T-helper 1 cell treated with Interleukin-12 subunit alpha and Interleukin-12 subunit beta and Interleukin-4 antibody, amounts not matched to agents 30 μg/mL and 1 μg/mL, for 36 hours (primary cell): ENCODE results near the gene REV1.

Source experiments
- H3K27ac Mint-ChIP-seq: one replicate; pipeline ENCODE4 v1.8.0; 2021; ENCODE audit warnings: mild to moderate bottlenecking, mixed read lengths
- H3K27me3 Mint-ChIP-seq: one replicate; pipeline ENCODE4 v1.8.0; 2021; ENCODE audit warnings: low read depth, mixed read lengths
- H3K36me3 Mint-ChIP-seq: one replicate; pipeline ENCODE4 v1.8.0; 2021; ENCODE audit warnings: low read depth, mixed read lengths
- H3K4me1 Mint-ChIP-seq: one replicate; pipeline ENCODE4 v1.8.0; 2021; ENCODE audit warnings: low read depth, mixed read lengths
- H3K4me3 Mint-ChIP-seq: one replicate; pipeline ENCODE4 v1.8.0; 2021; ENCODE audit warnings: mild to moderate bottlenecking, moderate library complexity, mixed read lengths
- H3K9me3 Mint-ChIP-seq: one replicate; pipeline ENCODE4 v1.8.0; 2021; ENCODE audit warnings: mixed read lengths

The REV1 gene

DNA sequence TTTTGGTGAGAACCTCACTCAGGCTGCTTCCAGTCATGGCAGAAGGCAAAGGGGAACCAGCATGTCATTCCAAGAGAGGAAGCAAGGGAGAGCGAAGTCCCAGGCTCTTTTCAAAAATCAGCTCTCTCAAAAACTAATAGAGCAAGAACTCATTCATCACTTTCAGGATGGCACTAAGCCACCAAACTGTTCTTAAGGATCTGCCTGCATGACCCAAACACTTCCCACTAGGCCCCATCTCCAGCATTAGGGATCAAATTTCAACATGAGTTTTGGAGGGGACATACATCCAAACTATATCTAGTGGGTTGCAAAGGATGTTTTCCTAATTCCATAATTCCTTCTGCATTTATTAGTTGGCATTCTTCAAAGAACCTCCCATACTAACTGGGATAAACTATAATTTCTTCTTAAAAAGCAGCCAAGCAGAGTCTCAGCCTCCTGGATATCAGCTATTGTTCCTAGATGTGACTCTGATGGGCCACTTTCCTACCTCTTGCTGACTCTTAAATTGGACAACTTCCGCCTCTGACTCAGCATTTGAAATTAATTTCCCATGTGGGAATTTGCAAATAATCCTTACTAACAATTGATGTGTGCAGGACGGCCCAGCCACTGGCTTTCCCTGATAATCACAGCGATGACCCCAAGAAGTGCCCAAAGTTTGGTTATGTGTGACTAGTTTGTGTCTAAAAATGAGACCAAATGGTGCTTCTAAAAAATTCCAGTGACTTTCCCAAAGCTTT is 5.5 kb upstream of the REV1 start:
- Mint-ChIP-seq H3K4me3 (no peak overlapping the region), H3K9me3 (no peaks in the 10 kb centered on the region), H3K27me3 (peaks cover 12% of the 10 kb centered on the region), H3K36me3 (no peaks in the 10 kb centered on the region), H3K27ac (no peak overlapping the region), H3K4me1 (peaks cover 7% of the 10 kb centered on the region)

GRCh38 chr2:99492721-99493120 is 2.9 kb upstream of the REV1 start:
- Mint-ChIP-seq H3K36me3 (peaks cover 5% of the 10 kb centered on the region), H3K4me1 (peaks cover 18% of the 10 kb centered on the region), H3K9me3 (no peaks in the 10 kb centered on the region), H3K4me3 (no peak overlapping the region), H3K27me3 (peaks cover 8% of the 10 kb centered on the region), H3K27ac (no peak overlapping the region)

GRCh38 chr2:99490623-99491461 is 1.0 kb upstream of the REV1 start:
- H3K9me3 Mint-ChIP-seq: no peaks in the 10 kb centered on the region
- H3K4me3 Mint-ChIP-seq: peak overlapping the region; percentile 92
- H3K4me1 Mint-ChIP-seq: peaks cover 25% of the 10 kb centered on the region
- peaks cover 5% of the 10 kb centered on the region for H3K27me3 Mint-ChIP-seq
- peak overlapping the region; percentile 92 for H3K27ac Mint-ChIP-seq
- peaks cover 5% of the 10 kb centered on the region for H3K36me3 Mint-ChIP-seq

DNA sequence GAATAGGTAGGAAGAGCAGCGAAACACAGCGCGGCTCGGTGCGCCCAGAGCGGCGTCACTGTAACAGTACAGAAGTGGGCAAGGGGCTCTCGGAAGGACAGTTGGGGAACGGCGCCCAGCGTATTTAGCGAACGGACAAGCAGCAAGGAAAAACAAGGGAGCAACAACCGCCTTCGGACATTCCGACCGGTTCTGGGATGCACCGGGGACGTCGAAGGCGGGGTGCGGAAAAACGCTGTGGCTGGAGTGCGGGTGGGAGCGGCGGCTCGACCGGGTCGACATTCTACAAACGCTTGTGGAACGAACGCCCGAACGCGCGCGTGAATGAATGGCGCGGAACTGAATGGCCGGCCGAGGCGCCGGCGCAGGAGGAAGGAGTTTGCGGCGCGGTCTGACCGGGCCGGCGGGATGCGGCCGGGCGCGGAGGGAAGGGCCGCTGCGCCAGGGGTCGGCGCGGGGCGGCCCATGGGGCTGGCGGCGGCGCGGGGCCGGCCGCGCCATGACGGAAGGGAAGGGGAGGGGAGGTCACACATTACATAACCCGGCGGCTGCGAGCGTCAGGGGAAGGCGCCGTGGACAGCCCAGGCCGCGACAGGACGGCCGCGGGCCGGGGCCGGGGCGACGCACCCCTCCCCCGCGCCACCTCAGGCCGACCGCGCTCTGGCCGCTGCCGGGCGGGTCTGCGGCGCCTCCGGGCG is 605 bp downstream of the REV1 start:
- Mint-ChIP-seq H3K4me1 (peaks cover 29% of the 10 kb centered on the region), H3K36me3 (peaks cover 5% of the 10 kb centered on the region), H3K4me3 (peak overlapping the region; percentile 94), H3K9me3 (no peaks in the 10 kb centered on the region), H3K27me3 (peaks cover 4% of the 10 kb centered on the region), H3K27ac (peak overlapping the region; percentile 98)

DNA sequence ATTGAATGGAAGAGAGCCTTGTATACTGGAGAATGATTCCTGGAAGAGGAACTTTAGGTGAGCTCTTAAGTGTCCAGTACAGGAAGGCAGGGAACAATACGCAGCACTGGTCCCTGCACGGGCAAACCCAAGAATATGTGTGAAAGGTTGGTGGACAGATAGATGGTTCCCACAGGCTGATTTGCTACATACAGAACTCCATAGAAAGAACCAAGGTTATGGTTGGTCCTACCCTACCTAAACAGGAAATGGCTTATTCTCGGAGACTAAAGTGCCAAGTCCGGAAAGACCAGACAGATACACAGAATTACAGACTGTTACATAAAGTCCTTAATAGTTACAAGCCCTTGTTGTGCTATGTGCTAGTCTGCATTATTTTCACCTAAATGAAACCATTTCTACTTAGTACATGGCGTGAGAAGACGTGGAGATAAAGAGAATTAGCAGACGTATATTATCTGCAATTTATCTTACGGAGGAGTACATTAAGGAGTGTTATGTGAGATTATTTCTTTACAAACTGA is 1.2 kb downstream of the REV1 start:
- Mint-ChIP-seq H3K27me3 (no peaks in the 10 kb centered on the region), H3K9me3 (no peaks in the 10 kb centered on the region), H3K4me3 (peak overlapping the region; percentile 94), H3K4me1 (peaks cover 33% of the 10 kb centered on the region), H3K36me3 (peaks cover 5% of the 10 kb centered on the region), H3K27ac (peak overlapping the region; percentile 98)

- Mint-ChIP-seq H3K27ac (peak overlapping the region; percentile 98), H3K36me3 (peaks cover 5% of the 10 kb centered on the region), H3K4me1 (peaks cover 33% of the 10 kb centered on the region), H3K27me3 (no peaks in the 10 kb centered on the region), H3K9me3 (no peaks in the 10 kb centered on the region), H3K4me3 (peak overlapping the region; percentile 94)
Observed at GRCh38 chr2:99487906-99488305, 1.9 kb downstream of the REV1 start.

- Mint-ChIP-seq H3K27me3 (no peaks in the 10 kb centered on the region), H3K9me3 (no peaks in the 10 kb centered on the region), H3K27ac (no peak overlapping the region), H3K36me3 (peaks cover 7% of the 10 kb centered on the region), H3K4me3 (no peak overlapping the region), H3K4me1 (peaks cover 38% of the 10 kb centered on the region)
Observed at GRCh38 chr2:99485824-99486223, 4.0 kb downstream of the REV1 start.

DNA sequence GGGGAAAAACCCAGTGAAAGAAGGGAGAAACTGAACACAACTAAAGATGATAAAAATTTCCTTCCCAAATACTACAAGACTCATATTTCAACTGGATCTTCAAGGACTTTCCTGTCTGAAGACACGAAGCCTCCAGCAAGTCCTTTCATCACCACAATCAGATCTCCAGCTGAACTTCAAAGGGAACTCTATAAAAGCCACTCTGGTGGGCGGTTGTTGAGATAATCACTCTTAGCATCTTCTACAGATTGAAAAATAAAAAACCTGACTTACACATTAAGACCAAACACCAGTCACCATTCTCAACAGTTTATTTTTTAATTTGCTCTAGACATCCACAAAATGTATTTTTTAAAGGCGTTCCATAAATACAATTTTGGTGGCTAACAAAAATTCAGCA is 4.4 kb downstream of the REV1 start:
- H3K27me3 Mint-ChIP-seq: no peaks in the 10 kb centered on the region
- peaks cover 36% of the 10 kb centered on the region for H3K4me1 Mint-ChIP-seq
- no peak overlapping the region for H3K4me3 Mint-ChIP-seq
- H3K36me3 Mint-ChIP-seq: peaks cover 7% of the 10 kb centered on the region
- H3K27ac Mint-ChIP-seq: no peak overlapping the region
- no peaks in the 10 kb centered on the region for H3K9me3 Mint-ChIP-seq

- Mint-ChIP-seq H3K27ac (no peak overlapping the region), H3K4me1 (peaks cover 35% of the 10 kb centered on the region), H3K4me3 (no peak overlapping the region), H3K36me3 (peaks cover 7% of the 10 kb centered on the region), H3K9me3 (no peaks in the 10 kb centered on the region), H3K27me3 (no peaks in the 10 kb centered on the region)
Observed at GRCh38 chr2:99484205-99484604, 5.6 kb downstream of the REV1 start.

DNA sequence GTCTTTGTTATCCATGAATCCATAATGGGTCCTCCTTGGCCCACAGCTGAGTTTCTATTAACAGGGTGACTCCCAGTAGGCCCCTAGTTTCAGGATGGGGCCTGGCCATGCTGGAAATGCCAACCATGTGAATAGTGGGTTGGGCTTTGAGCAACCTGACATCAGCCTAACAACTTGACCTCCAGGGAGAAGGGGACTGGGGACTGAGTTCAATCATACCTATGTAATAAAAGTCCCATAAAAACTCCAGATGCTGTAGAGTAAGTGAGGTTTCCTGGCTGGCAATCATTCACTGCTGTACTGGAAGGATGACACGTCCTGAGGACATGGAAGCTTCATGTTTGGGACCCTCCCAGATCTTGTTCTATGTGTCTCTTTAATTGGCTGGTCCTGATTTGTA is 7.9 kb downstream of the REV1 start:
- Mint-ChIP-seq H3K36me3 (peaks cover 5% of the 10 kb centered on the region), H3K9me3 (no peaks in the 10 kb centered on the region), H3K4me1 (peaks cover 25% of the 10 kb centered on the region), H3K4me3 (no peak overlapping the region), H3K27ac (no peak overlapping the region), H3K27me3 (no peaks in the 10 kb centered on the region)

DNA sequence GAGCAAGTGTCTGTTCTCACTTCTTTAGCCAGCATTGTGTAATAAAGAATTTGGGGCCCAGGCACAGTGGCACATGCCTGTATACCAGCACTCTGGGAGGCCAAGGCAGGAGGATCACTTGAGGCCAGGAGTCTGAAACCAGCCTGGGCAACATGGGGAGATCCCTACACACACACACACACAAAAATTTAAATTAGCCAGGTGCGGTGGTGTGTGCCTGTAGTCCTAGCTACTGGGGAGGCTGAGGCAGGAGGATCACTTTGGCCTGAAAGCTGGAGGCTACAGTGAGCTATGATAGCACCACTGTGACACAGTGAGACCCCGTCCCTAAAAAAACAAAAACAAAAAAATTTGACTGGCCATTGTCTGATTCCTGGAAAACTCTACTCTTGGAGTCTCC is 8.3 kb downstream of the REV1 start:
- H3K27ac Mint-ChIP-seq: no peak overlapping the region
- peaks cover 5% of the 10 kb centered on the region for H3K36me3 Mint-ChIP-seq
- H3K27me3 Mint-ChIP-seq: no peaks in the 10 kb centered on the region
- no peaks in the 10 kb centered on the region for H3K9me3 Mint-ChIP-seq
- H3K4me3 Mint-ChIP-seq: no peak overlapping the region
- peaks cover 21% of the 10 kb centered on the region for H3K4me1 Mint-ChIP-seq

GRCh38 chr2:99480390-99480789 is 9.4 kb downstream of the REV1 start:
- peaks cover 17% of the 10 kb centered on the region for H3K4me1 Mint-ChIP-seq
- peaks cover 5% of the 10 kb centered on the region for H3K36me3 Mint-ChIP-seq
- H3K9me3 Mint-ChIP-seq: no peaks in the 10 kb centered on the region
- H3K27ac Mint-ChIP-seq: no peak overlapping the region
- no peaks in the 10 kb centered on the region for H3K27me3 Mint-ChIP-seq
- H3K4me3 Mint-ChIP-seq: no peak overlapping the region

DNA sequence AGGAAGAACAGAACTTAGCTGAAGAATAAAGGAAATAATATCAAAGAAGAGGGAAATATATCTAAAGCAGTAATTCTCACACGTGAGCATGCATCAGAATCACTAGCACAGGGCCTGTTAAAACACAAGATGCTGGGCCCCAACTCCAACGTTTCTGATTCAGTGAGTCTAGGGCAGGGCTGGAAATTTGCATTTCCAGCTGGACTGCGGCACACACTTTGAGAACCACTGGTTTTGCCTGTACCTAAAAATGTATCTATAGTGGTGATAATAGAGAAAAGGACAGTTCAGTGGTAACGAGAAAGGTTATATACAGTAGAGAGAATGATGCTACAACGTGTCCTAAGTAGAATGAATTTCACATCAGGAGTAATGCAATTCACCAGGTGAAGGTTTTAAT is 11.2 kb downstream of the REV1 start:
- no peaks in the 10 kb centered on the region for H3K27me3 Mint-ChIP-seq
- H3K9me3 Mint-ChIP-seq: no peaks in the 10 kb centered on the region
- peaks cover 6% of the 10 kb centered on the region for H3K36me3 Mint-ChIP-seq
- no peak overlapping the region for H3K4me3 Mint-ChIP-seq
- H3K27ac Mint-ChIP-seq: no peak overlapping the region
- H3K4me1 Mint-ChIP-seq: peaks cover 20% of the 10 kb centered on the region

DNA sequence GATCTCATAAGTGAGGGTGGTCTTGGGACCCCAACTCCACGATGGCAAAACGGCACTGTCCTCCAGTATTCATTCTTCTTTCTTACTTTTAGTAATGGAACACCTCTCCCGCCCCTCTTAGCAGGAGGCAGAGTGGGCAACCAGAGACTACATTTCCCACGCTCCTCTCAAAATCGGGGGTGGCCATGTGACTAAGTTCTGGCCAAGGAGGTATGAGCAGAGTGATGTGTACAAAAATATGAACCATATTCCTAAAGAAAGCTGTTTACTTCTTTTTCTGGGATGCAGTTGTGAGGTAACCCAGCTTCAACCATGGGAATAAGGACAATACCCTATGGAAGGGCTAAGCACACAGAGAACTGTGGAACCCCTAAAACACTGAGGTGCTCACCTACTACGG is 12.8 kb downstream of the REV1 start:
- Mint-ChIP-seq H3K4me1 (peaks cover 16% of the 10 kb centered on the region), H3K27me3 (no peaks in the 10 kb centered on the region), H3K9me3 (no peaks in the 10 kb centered on the region), H3K4me3 (no peak overlapping the region), H3K36me3 (peaks cover 4% of the 10 kb centered on the region), H3K27ac (no peak overlapping the region)
